ENCODE measurements around the gene CDH24.
"Not testable (repeated sequence)": the region's sequence is repeated elsewhere in the genome, so short reads cannot be mapped to it uniquely, and the experiment has no call there.

The CDH24 gene

GRCh38 chr14:23009939-23010726 is 47.2 kb downstream of the CDH24 start, which contains the start of gene C14orf93:
TSS of gene C14orf93 (minus strand) at chr14:23010143. CDS start at chr14:22999023, 11,120 bp downstream.
- DNase-seq (ENCODE audit: low spot score), result peak; percentile 92
- in situ Hi-C loops (cut with MboI; ENCODE audit: low sequenced_read_pairs, unreplicated experiment), result no loop called here
- no peak for TF ChIP-seq CTCF (IDR thresholded peaks at IDR 0.05; ENCODE audit: borderline replicate concordance, control extremely low read depth, extremely low read depth, insufficient read depth, missing control alignments)

GRCh38 chr14:23009483-23009938 is 47.8 kb downstream of the CDH24 start:
- TF ChIP-seq CTCF (IDR thresholded peaks at IDR 0.05; ENCODE audit: borderline replicate concordance, control extremely low read depth, extremely low read depth, insufficient read depth, missing control alignments), result no peak
- DNase-seq (ENCODE audit: low spot score), result no peak
- in situ Hi-C loops (cut with MboI; ENCODE audit: low sequenced_read_pairs, unreplicated experiment), result no loop called here

- in situ Hi-C loops (cut with MboI; ENCODE audit: low sequenced_read_pairs, unreplicated experiment), result no loop called here
- no peak for DNase-seq (ENCODE audit: low spot score)
- TF ChIP-seq CTCF (IDR thresholded peaks at IDR 0.05; ENCODE audit: borderline replicate concordance, control extremely low read depth, extremely low read depth, insufficient read depth, missing control alignments), result no peak
Measured at GRCh38 chr14:23008831-23009230, 48.5 kb downstream of the CDH24 start.

- peak; percentile 96 for DNase-seq (ENCODE audit: low spot score)
- in situ Hi-C loops (cut with MboI; ENCODE audit: low sequenced_read_pairs, unreplicated experiment), result no loop called here
Measured at GRCh38 chr14:23006544-23007419, 50.5 kb downstream of the CDH24 start.

GRCh38 chr14:23006188-23006534 is 51.2 kb downstream of the CDH24 start:
- DNase-seq (ENCODE audit: low spot score), result no peak
- no peak for TF ChIP-seq CTCF (IDR thresholded peaks at IDR 0.05; ENCODE audit: borderline replicate concordance, control extremely low read depth, extremely low read depth, insufficient read depth, missing control alignments)
- in situ Hi-C loops (cut with MboI; ENCODE audit: low sequenced_read_pairs, unreplicated experiment), result no loop called here

More at GRCh38 chr14:23006544-23007419, 50.5 kb downstream of the CDH24 start:
- peak; percentile 26 for TF ChIP-seq CTCF (IDR thresholded peaks at IDR 0.05; ENCODE audit: borderline replicate concordance, control extremely low read depth, extremely low read depth, insufficient read depth, missing control alignments)

- no peak for TF ChIP-seq CTCF (IDR thresholded peaks at IDR 0.05; ENCODE audit: borderline replicate concordance, control extremely low read depth, extremely low read depth, insufficient read depth, missing control alignments)
- in situ Hi-C loops (cut with MboI; ENCODE audit: low sequenced_read_pairs, unreplicated experiment), result no loop called here
- no peak for DNase-seq (ENCODE audit: low spot score)
Measured at GRCh38 chr14:23005451-23006187, 51.7 kb downstream of the CDH24 start.

GRCh38 chr14:23004274-23004673 is 53.0 kb downstream of the CDH24 start:
- DNase-seq (ENCODE audit: low spot score); in situ Hi-C loops (cut with MboI; ENCODE audit: low sequenced_read_pairs, unreplicated experiment): not testable (repeated sequence)

All from GM13976 (cell line).